ENCODE data around the gene CRB2.

GRCh38 chr9:123373447-123373923 is 17.5 kb downstream of the CRB2 start:
- TF ChIP-seq POLR2A (IDR thresholded peaks at IDR 0.05) (no peak), CTCF (IDR thresholded peaks at IDR 0.05) (no peak)
